Inflammatory macrophage treated with lipopolysaccharide for 1 hour (primary cell): ENCODE data around the gene IL23A.

ENCODE experiments used
- DNase-seq, 2 donors: peaks; one replicate each; pipeline ENCODE4 v3.0.0-alpha.2; 2020 to 2022

The IL23A gene

GRCh38 chr12:56362130-56363059 is 23.7 kb downstream of the IL23A start, which contains the start of gene APOF:
Gene APOF, minus strand, starts transcription at chr12:56362857. Its CDS starts 112 bp downstream, at chr12:56362745.
- DNase-seq = no peak

- DNase-seq = no peak
Observed at GRCh38 chr12:56366948-56367347, 28.3 kb downstream of the IL23A start.

GRCh38 chr12:56373515-56373914 is 34.8 kb downstream of the IL23A start:
- no peak for DNase-seq

GRCh38 chr12:56374726-56375597 is 36.3 kb downstream of the IL23A start:
- DNase-seq = peak in 1 of 2 donors; percentile 10

- DNase-seq = no peak
Observed at GRCh38 chr12:56375598-56376434, 37.1 kb downstream of the IL23A start.

- peak; percentile 17 to 21 for DNase-seq
Observed at GRCh38 chr12:56377310-56377988, 38.8 kb downstream of the IL23A start.

GRCh38 chr12:56377989-56378316 is 39.3 kb downstream of the IL23A start:
- no peak for DNase-seq

- no peak for DNase-seq
Observed at GRCh38 chr12:56382611-56383010, 43.9 kb downstream of the IL23A start.

GRCh38 chr12:56385873-56386272 is 47.2 kb downstream of the IL23A start:
- no peak for DNase-seq

- DNase-seq = no peak
Observed at GRCh38 chr12:56387152-56387736, 48.6 kb downstream of the IL23A start.

- no peak for DNase-seq
Observed at GRCh38 chr12:56389412-56389811, 50.7 kb downstream of the IL23A start.
